Osteocyte (in vitro differentiated cells): ENCODE measurements around the gene CLRN3. TPM values are rescaled to one million over a fixed set of nuclear protein-coding genes. Genes with fewer than 3 reads are reported as not detected.

Experiments used
- DNase-seq: peaks from one replicate; pipeline ENCODE4 v3.0.0; 2021; ENCODE audit warnings: mixed read lengths; ENCODE audit not compliant: unreplicated experiment; ENCODE audit errors: extremely low spot score
- H3K27ac Mint-ChIP-seq: one replicate; pipeline ENCODE4 v1.8.0; 2021; ENCODE audit warnings: mild to moderate bottlenecking, mixed read lengths; ENCODE audit not compliant: unreplicated experiment
- H3K27me3 Mint-ChIP-seq: one replicate; pipeline ENCODE4 v1.8.0; 2021; ENCODE audit warnings: mixed read lengths; ENCODE audit not compliant: unreplicated experiment
- H3K36me3 Mint-ChIP-seq: one replicate; pipeline ENCODE4 v1.8.0; 2021; ENCODE audit warnings: mixed read lengths; ENCODE audit not compliant: unreplicated experiment
- H3K4me1 Mint-ChIP-seq: one replicate; pipeline ENCODE4 v1.8.0; 2021; ENCODE audit warnings: mixed read lengths; ENCODE audit not compliant: unreplicated experiment
- H3K4me3 Mint-ChIP-seq: one replicate; pipeline ENCODE4 v1.8.0; 2021; ENCODE audit warnings: mild to moderate bottlenecking, moderate library complexity, mixed read lengths; ENCODE audit not compliant: unreplicated experiment
- H3K9me3 Mint-ChIP-seq: one replicate; pipeline ENCODE4 v1.8.0; 2021; ENCODE audit warnings: mixed read lengths; ENCODE audit not compliant: unreplicated experiment
- CTCF ChIP-seq: fragments of 200-600 bp; sonication (generic); IDR thresholded peaks from 2 replicates; pipeline ENCODE4 v1.5.0; 2021; ENCODE audit warnings: antibody characterized with exemption, mild to moderate bottlenecking, moderate library complexity
- total RNA-seq: library from RNA; stranded (reverse); gene quantifications from 2 replicates; pipeline ENCODE4 v1.2.1, GENCODE V29; 2021

CLRN3 gene
- total RNA-seq, 1 donor from 2014 or later: not detected

- no peak overlapping the region for H3K4me3 Mint-ChIP-seq
- H3K36me3 Mint-ChIP-seq: no peaks in the 10 kb centered on the region
- no peaks in the 10 kb centered on the region for H3K9me3 Mint-ChIP-seq
- TF ChIP-seq CTCF: no peak
- H3K4me1 Mint-ChIP-seq: no peaks in the 10 kb centered on the region
- no peak overlapping the region for H3K27ac Mint-ChIP-seq
- H3K27me3 Mint-ChIP-seq: peaks cover 3% of the 10 kb centered on the region
- DNase-seq: no peak
Observed at GRCh38 chr10:127852456-127852855, 40.3 kb downstream of the CLRN3 start.

GRCh38 chr10:127851661-127852194 lies 41.0 kb downstream of the CLRN3 start:
- H3K9me3 Mint-ChIP-seq: no peaks in the 10 kb centered on the region
- no peak overlapping the region for H3K27ac Mint-ChIP-seq
- H3K4me1 Mint-ChIP-seq: no peaks in the 10 kb centered on the region
- no peaks in the 10 kb centered on the region for H3K36me3 Mint-ChIP-seq
- no peak for TF ChIP-seq CTCF
- no peak for DNase-seq
- H3K27me3 Mint-ChIP-seq: peaks cover 3% of the 10 kb centered on the region
- H3K4me3 Mint-ChIP-seq: no peak overlapping the region

GRCh38 chr10:127850944-127851343 lies 41.8 kb downstream of the CLRN3 start:
- DNase-seq: no peak
- H3K36me3 Mint-ChIP-seq: no peaks in the 10 kb centered on the region
- no peaks in the 10 kb centered on the region for H3K9me3 Mint-ChIP-seq
- TF ChIP-seq CTCF: no peak
- H3K4me3 Mint-ChIP-seq: no peak overlapping the region
- H3K27ac Mint-ChIP-seq: no peak overlapping the region
- peaks cover 3% of the 10 kb centered on the region for H3K27me3 Mint-ChIP-seq
- no peaks in the 10 kb centered on the region for H3K4me1 Mint-ChIP-seq

- TF ChIP-seq CTCF: no peak
- no peak for DNase-seq
- no peak overlapping the region for H3K27ac Mint-ChIP-seq
- no peaks in the 10 kb centered on the region for H3K9me3 Mint-ChIP-seq
- H3K27me3 Mint-ChIP-seq: peaks cover 5% of the 10 kb centered on the region
- H3K36me3 Mint-ChIP-seq: no peaks in the 10 kb centered on the region
- no peaks in the 10 kb centered on the region for H3K4me1 Mint-ChIP-seq
- no peak overlapping the region for H3K4me3 Mint-ChIP-seq
Observed at GRCh38 chr10:127849921-127850320, 42.8 kb downstream of the CLRN3 start.

- DNase-seq: no peak
- H3K9me3 Mint-ChIP-seq: no peaks in the 10 kb centered on the region
- H3K4me1 Mint-ChIP-seq: no peaks in the 10 kb centered on the region
- H3K27me3 Mint-ChIP-seq: peaks cover 5% of the 10 kb centered on the region
- no peaks in the 10 kb centered on the region for H3K36me3 Mint-ChIP-seq
- H3K27ac Mint-ChIP-seq: no peak overlapping the region
- no peak for TF ChIP-seq CTCF
- no peak overlapping the region for H3K4me3 Mint-ChIP-seq
Observed at GRCh38 chr10:127849224-127849623, 43.5 kb downstream of the CLRN3 start.
